Right lung (tissue), 10 donors: Measurements from ENCODE around the gene BICRAL. TPM values are rescaled to one million over a fixed set of nuclear protein-coding genes. Genes with fewer than 3 reads are reported as not detected.
"Not testable (repeated sequence)": the region's sequence is repeated elsewhere in the genome, so short reads cannot be mapped to it uniquely, and the experiment has no call there.

ENCODE experiments used
- DNase-seq, 2 donors: peaks; one replicate each; pipeline ENCODE4 v3.0.0-alpha.2; 2013
- long read RNA-seq, 8 donors: transcript quantifications; one replicate each; lab custom pipeline, GENCODE V29; 2026
- polyA plus RNA-seq, 5 donors: library from polyadenylated mRNA; unstranded; fragments of 120-200 nt; gene quantifications; one replicate each; pipeline versions ENCODE4 v1.2.1 to v1.2.3, GENCODE V29; 2013; ENCODE audit warnings: inconsistent platforms in 1 of 5, low replicate concordance in 1 of 5; ENCODE audit not compliant: insufficient read length in 5 of 5, insufficient read depth in 1 of 5

BICRAL gene, protein sequence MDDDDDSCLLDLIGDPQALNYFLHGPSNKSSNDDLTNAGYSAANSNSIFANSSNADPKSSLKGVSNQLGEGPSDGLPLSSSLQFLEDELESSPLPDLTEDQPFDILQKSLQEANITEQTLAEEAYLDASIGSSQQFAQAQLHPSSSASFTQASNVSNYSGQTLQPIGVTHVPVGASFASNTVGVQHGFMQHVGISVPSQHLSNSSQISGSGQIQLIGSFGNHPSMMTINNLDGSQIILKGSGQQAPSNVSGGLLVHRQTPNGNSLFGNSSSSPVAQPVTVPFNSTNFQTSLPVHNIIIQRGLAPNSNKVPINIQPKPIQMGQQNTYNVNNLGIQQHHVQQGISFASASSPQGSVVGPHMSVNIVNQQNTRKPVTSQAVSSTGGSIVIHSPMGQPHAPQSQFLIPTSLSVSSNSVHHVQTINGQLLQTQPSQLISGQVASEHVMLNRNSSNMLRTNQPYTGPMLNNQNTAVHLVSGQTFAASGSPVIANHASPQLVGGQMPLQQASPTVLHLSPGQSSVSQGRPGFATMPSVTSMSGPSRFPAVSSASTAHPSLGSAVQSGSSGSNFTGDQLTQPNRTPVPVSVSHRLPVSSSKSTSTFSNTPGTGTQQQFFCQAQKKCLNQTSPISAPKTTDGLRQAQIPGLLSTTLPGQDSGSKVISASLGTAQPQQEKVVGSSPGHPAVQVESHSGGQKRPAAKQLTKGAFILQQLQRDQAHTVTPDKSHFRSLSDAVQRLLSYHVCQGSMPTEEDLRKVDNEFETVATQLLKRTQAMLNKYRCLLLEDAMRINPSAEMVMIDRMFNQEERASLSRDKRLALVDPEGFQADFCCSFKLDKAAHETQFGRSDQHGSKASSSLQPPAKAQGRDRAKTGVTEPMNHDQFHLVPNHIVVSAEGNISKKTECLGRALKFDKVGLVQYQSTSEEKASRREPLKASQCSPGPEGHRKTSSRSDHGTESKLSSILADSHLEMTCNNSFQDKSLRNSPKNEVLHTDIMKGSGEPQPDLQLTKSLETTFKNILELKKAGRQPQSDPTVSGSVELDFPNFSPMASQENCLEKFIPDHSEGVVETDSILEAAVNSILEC
- polyA plus RNA-seq = 10 to 100 TPM; 14.1 to 20.2 (median 18.8) TPM
- long read RNA-seq, donor 1 = 0 reads
- long read RNA-seq, donor 2 = 0 reads
- long read RNA-seq, donor 3, partial matches to known transcripts = 37 of 37 reads
- long read RNA-seq, donor 3, other reads (novel, unspliced or antisense) = 0 of 37 reads
- long read RNA-seq, donor 4, full-length matches to known transcripts = 1 of 13 reads
- long read RNA-seq, donor 4, partial matches to known transcripts = 12 of 13 reads
- long read RNA-seq, donor 4, other reads (novel, unspliced or antisense) = 0 of 13 reads
- long read RNA-seq, donor 5, full-length matches to known transcripts = 1 of 37 reads
- long read RNA-seq, donor 5, partial matches to known transcripts = 36 of 37 reads
- long read RNA-seq, donor 5, other reads (novel, unspliced or antisense) = 0 of 37 reads
- long read RNA-seq, donor 6 = 0 reads
- long read RNA-seq, donor 7 = 0 reads
- long read RNA-seq, donor 8 = 0 reads

DNA sequence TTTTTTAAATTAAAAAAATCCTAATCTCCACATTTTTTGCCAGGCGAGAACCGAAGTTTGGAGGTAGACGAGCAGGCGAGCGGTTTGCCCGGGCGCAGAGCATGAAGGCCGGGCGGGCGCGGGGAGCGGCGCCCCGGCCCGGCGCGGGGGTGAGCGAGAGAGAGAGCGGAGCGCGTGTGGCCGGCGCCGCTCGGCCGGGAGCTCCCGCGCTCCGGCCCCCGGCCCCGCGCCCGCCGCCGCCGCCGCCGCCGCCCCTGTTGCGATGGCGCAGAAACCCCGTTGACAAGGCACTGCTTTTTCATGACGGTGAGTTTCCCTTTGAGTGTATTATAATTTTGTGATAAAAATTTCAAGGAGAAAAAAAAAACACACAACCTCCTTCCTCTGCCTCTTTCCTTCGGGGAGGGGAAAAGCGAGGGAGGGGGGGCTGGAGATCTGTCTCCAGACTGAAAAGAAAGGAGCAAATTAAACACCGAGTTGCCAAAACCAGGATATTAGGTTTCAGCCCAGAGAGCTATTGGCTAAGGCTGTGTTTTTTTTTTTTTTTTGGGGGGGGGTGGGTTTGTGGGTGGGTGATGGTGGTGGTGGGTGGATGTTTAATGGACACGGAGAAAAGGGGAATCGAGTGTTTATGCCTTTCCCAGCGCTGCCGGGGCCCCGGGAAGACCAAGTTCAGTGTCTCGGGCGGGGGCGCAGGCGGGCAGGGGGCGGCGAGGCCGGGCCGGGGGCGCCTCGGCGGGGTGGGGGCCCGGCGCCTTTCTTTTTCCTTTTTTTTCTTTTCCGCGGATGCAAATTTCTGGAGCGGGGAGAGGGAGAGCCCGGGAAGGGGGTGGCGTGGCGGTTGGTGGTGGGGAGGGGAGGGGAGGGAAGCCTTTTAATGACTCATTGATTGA, at the start of gene BICRAL:
Gene BICRAL, plus strand, starts transcription at position 257 of the 893 bp plus-strand sequence. CDS start 39,971 bp downstream, outside the sequence.
- DNase-seq = peak; percentile 88 to 90

DNA sequence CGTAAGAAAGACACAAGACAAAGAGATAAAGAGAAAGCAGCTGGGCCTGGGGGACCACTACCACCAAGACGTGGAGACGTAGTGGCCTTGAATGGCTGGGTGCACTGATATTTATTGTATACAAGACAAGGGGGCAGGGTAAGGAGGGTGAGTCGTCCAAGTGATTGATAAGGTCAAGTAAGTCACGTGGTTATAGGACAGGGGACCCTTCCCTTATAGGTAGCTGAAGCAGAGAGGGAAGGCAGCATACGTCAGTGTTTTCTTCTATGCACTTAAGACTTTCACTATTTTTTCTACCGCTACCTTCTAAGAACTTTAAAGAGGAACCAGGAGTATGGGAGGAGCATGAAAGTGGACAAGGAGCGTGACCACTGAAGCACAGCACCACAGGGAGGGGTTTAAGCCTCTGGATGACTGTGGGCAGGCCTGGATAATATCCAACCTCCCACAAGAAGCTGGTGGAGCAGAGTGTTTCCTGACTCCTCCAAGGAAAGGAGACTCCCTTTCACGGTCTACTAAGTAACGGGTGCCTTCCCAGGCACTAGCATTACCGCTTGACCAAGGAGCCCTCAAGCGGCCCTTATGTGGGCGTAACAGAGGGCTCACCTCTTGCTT, 47.9 kb upstream of the BICRAL start:
- DNase-seq = not testable (repeated sequence)

GRCh38 chr6:42735976-42736375, 45.9 kb upstream of the BICRAL start:
- no peak for DNase-seq

DNA sequence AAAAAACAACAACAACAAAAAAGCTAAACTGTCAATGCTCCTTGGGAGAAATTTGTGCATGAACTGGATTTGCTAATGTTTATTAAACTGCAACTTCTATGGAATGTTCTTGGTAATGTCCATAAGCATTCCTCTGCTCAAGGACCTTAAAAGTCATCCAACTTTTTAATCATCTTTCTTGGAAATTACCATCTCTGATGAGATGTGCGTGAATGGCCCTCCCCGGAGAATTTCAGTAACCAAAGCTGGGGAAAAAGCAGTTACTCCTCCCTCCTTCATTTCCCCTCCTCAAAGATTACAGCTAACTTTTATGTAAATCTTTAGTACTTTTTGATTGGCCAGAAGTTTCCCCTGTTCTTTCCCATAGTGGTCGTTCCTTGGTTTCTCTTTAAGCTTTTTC, 41.1 kb upstream of the BICRAL start:
- DNase-seq = no peak

GRCh38 chr6:42742116-42742894, 39.5 kb upstream of the BICRAL start:
- DNase-seq = no peak

DNA sequence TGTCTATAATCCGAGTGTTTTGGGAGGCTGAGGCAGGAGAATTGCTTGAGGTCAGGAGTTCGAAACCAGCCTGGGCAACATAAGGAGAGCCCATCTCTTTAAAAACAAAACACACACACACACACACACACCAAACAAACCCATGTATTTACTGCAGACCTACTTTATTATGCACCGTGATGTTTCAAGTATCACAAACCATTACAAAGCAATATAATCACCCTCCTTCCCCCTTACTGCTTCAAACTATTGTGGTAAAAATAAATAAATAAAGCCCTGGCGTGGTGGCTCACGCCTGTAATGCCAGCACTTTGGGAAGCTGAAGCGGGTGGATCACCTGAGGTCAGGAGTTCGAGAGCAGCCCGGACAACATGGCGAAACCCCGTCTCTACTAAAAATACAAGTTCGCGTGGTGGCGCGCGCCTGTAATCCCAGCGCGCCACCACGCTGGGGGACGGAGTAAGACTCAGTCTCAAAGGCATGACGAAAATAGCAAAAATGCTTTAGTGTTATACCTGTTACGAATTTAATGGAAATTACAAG, 37.4 kb upstream of the BICRAL start:
- DNase-seq = no peak

GRCh38 chr6:42745083-42745639, 36.7 kb upstream of the BICRAL start:
- peak in 1 of 2 donors; percentile 25 for DNase-seq

DNA sequence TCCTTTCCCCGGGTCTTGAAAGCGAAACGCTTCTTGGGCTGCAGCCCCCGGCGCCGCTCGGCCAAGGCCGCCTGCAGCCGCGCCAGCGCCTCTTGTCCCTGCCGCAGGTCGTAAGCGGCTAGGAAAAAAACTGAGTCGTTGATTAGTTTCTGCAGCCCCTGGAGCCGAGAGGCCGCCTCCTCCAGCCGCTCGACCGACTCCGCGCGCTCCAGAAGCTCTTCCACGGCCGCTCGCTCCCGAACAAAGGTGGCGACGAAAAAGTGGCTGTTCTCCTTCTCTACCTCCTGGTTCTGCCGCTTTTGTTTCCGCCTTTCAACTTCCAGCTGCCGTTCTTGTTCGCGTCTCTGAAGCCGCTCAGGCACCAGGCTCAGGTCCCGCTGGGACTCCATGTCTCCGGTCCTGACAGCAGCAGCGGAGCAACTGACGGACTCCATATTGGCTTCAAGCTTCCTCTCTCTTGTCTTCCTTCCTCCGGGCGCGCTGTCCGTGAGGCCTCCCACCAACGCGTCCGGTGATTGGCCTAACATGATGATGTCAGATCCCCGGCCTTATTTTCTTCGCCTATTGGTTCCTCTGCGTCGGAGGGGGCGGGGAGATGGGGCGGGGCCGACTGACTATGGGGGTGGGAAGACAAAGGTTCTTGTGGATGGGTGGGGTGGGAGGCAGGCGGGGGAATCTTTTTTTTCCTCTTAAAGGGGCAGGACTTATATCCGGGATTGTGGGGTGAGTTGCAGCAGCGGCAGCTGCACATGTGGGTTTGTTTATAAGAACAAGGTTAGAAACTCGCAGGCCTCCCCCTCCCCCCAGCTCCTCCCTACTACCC, 36.0 kb upstream of the BICRAL start, which contains the start of gene TBCC:
Gene TBCC, minus strand, starts transcription at position 464 of the 823 bp plus-strand sequence. Its CDS starts 30 bp downstream, at position 434.
- DNase-seq = peak; percentile 97 to 98

GRCh38 chr6:42746463-42747391, 35.1 kb upstream of the BICRAL start:
- peak; percentile 91 for DNase-seq

GRCh38 chr6:42748203-42748898, 33.5 kb upstream of the BICRAL start:
- DNase-seq = no peak

- DNase-seq = no peak
Measured at GRCh38 chr6:42751055-42751454, 30.8 kb upstream of the BICRAL start.

DNA sequence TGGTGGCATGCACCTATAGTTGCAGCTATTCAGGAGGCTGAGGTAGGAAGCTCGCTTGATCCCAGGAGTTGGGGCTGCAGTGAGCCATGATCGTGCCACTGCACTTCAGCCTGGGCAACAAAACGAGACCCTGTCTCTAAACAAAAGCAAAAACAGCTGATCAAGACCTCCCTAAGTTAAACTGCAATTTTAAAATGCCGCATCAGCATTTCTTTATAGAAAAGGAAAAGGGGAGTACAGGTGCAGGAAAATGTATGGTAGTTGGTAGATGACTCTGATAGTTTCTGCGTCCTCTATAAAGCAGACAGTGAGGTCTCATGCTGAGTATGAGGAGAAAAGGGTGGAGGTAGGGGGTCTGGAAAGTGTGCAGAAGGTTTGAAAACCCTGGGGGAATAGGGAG, 27.1 kb upstream of the BICRAL start:
- no peak for DNase-seq

GRCh38 chr6:42756722-42757121, 25.1 kb upstream of the BICRAL start:
- DNase-seq = no peak

DNA sequence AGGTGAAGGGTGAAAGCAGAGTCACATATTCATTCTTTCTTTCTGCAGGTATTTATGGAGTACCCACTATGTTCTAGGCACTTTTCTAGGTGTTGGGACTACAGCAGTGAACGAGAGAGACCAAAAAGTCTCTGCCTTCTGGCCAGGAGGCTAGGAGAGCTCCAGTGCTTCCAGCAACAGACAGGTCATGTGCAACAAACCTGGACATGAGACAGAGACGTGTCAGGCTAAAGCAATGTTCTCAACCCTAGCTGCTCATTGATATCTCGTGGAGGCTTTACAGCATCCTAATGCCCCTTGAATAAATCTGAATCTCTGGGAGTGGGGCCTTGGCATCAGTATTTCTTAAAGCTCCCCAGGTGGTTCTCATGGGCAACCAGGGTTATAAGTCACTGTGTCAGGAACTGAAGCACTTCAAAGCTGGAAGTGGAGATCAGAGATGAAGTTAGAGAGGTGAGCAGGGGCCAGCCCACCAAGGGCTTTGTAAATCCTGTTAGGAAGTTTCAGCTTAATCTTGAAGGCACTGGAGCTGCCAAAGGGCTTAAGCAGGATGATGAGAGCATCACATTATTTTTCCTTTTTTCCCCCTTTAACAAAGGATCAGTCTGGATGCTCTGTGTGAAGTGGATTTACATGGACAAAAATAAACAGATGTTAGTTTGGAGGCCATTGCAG, 23.0 kb upstream of the BICRAL start:
- DNase-seq = no peak
